A673 (cell line): ENCODE results near the gene MTMR12. TPM values are rescaled to one million over a fixed set of nuclear protein-coding genes. Genes with fewer than 3 reads are reported as not detected.
"Not testable (repeated sequence)": the region's sequence is repeated elsewhere in the genome, so short reads cannot be mapped to it uniquely, and the experiment has no call there.

Source experiments
- BruUV-seq: library from RNA; stranded (reverse); fragments of 400-500 nt; replicated peaks from 2 replicates; lab custom pipeline; 2021; lab: Mats Ljungman, UMichigan
- CTCF ChIA-PET: fragments of 300-600 bp; sonication (Branson Sonifier 250); formaldehyde crosslinking; loops from one replicate; lab custom pipeline; 2022; ENCODE audit warnings: antibody characterized with exemption; lab: Charles Lee
- POLR2A ChIA-PET: fragments of 300-600 bp; sonication (Branson Sonifier 250); formaldehyde crosslinking; loops from one replicate; lab custom pipeline; 2022; ENCODE audit warnings: antibody characterized with exemption; ENCODE audit not compliant: low non-redundant PET; lab: Charles Lee
- DNase-seq: peaks from one replicate; pipeline ENCODE4 v3.0.0-alpha.2; 2015; ENCODE audit warnings: low spot score
- H3K27ac ChIP-seq: fragments of 200-600 bp; sonication (generic); 2 replicates; pipeline ENCODE4 v1.5.1; 2016; ENCODE audit warnings: mixed run types, low read depth, mild to moderate bottlenecking, mixed read lengths, antibody characterized with exemption, low read length; ENCODE audit not compliant: poor library complexity, severe bottlenecking
- H3K27me3 ChIP-seq: fragments of 200-600 bp; sonication (generic); replicated peaks from 2 replicates; pipeline ENCODE4 v1.6.1; 2017; ENCODE audit warnings: mixed run types, low read depth, mild to moderate bottlenecking, mixed read lengths, antibody characterized with exemption, low read length; ENCODE audit not compliant: insufficient read depth, poor library complexity
- H3K36me3 ChIP-seq: fragments of 200-600 bp; sonication (generic); 2 replicates; pipeline ENCODE4 v1.6.1; 2016; ENCODE audit warnings: mixed run types, mild to moderate bottlenecking, mixed read lengths, antibody characterized with exemption, low read length; ENCODE audit not compliant: insufficient read depth, poor library complexity, severe bottlenecking
- H3K4me1 ChIP-seq: fragments of 200-600 bp; sonication (generic); 2 replicates; pipeline ENCODE4 v1.6.1; 2017; ENCODE audit warnings: mixed run types, mild to moderate bottlenecking, mixed read lengths, antibody characterized with exemption, low read length; ENCODE audit not compliant: insufficient read depth, poor library complexity, severe bottlenecking
- H3K4me3 ChIP-seq: fragments of 200-600 bp; sonication (generic); 2 replicates; pipeline ENCODE4 v1.5.1; 2016; ENCODE audit warnings: low read depth, mixed run types, mild to moderate bottlenecking, mixed read lengths, low read length; ENCODE audit not compliant: poor library complexity, severe bottlenecking
- H3K9me3 ChIP-seq: fragments of 200-600 bp; sonication (generic); 2 replicates; pipeline ENCODE4 v1.6.1; 2016; ENCODE audit warnings: mixed run types, low read depth, mild to moderate bottlenecking, mixed read lengths, antibody characterized with exemption, low read length; ENCODE audit not compliant: poor library complexity, severe bottlenecking
- EZH2 ChIP-seq: fragments of 200-600 bp; sonication (generic); IDR thresholded peaks from 2 replicates; pipeline ENCODE4 v1.6.1; 2017; ENCODE audit warnings: borderline replicate concordance, low read depth, mild to moderate bottlenecking, mixed read lengths, antibody characterized with exemption, low read length; ENCODE audit not compliant: poor library complexity, severe bottlenecking
- intact Hi-C: fragments of 100-400 bp; cut with micrococcal nuclease; formaldehyde crosslinking; loops from one replicate; pipeline ENCODE4 v1.10.0; 2022; ENCODE audit not compliant: unreplicated experiment
- total RNA-seq: library from RNA; stranded (reverse); gene quantifications from 2 replicates; pipeline ENCODE4 v1.2.3, GENCODE V29; 2021
- TF ChIP-seq, protein P1 (sequence below): fragments of 300-800, 200-600 bp; sonication (generic); conservative IDR thresholded peaks from 2 replicates; pipeline ENCODE4 v1.5.1; 2017; ENCODE audit warnings: low read depth, mild to moderate bottlenecking, antibody characterized with exemption, low read length, moderate library complexity, mixed read lengths

Gene MTMR12
- total RNA-seq, 1 experiment from 2014 or later = 35.8 TPM

DNA sequence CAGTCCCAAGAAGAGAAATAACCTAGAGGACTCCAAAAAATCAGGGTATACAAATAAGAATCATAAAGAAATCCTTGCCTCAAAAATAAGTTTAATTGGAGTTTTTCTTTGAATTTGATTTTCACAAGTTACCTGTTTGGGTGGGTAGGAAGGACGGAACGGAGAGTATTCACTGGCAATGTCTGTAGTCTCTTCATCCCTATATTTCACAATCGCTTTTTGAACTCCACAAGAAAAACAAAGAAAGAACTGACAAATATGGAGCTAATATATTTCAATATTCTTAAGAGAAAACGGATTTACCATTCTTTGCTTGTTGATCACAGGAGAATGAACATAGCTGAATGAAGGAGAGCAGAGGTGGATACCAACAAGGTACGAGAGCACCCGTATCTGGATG lies 30.1 kb downstream of the MTMR12 start:
- no peaks in the 10 kb centered on the region for H3K9me3 ChIP-seq
- no peak overlapping the region for H3K4me3 ChIP-seq
- BruUV-seq = no TSS peak
- H3K4me1 ChIP-seq = peaks cover 5% of the 10 kb centered on the region
- no peaks in the 10 kb centered on the region for H3K36me3 ChIP-seq
- TF ChIP-seq EZH2 = no peak
- TF ChIP-seq, protein P1, sequence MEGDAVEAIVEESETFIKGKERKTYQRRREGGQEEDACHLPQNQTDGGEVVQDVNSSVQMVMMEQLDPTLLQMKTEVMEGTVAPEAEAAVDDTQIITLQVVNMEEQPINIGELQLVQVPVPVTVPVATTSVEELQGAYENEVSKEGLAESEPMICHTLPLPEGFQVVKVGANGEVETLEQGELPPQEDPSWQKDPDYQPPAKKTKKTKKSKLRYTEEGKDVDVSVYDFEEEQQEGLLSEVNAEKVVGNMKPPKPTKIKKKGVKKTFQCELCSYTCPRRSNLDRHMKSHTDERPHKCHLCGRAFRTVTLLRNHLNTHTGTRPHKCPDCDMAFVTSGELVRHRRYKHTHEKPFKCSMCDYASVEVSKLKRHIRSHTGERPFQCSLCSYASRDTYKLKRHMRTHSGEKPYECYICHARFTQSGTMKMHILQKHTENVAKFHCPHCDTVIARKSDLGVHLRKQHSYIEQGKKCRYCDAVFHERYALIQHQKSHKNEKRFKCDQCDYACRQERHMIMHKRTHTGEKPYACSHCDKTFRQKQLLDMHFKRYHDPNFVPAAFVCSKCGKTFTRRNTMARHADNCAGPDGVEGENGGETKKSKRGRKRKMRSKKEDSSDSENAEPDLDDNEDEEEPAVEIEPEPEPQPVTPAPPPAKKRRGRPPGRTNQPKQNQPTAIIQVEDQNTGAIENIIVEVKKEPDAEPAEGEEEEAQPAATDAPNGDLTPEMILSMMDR = no peak
- intact Hi-C loops = no loop called here
- POLR2A ChIA-PET = no interaction called here
- H3K27ac ChIP-seq = no peak overlapping the region
- DNase-seq = no peak
- CTCF ChIA-PET = no interaction called here
- H3K27me3 ChIP-seq = no peaks in the 10 kb centered on the region

DNA sequence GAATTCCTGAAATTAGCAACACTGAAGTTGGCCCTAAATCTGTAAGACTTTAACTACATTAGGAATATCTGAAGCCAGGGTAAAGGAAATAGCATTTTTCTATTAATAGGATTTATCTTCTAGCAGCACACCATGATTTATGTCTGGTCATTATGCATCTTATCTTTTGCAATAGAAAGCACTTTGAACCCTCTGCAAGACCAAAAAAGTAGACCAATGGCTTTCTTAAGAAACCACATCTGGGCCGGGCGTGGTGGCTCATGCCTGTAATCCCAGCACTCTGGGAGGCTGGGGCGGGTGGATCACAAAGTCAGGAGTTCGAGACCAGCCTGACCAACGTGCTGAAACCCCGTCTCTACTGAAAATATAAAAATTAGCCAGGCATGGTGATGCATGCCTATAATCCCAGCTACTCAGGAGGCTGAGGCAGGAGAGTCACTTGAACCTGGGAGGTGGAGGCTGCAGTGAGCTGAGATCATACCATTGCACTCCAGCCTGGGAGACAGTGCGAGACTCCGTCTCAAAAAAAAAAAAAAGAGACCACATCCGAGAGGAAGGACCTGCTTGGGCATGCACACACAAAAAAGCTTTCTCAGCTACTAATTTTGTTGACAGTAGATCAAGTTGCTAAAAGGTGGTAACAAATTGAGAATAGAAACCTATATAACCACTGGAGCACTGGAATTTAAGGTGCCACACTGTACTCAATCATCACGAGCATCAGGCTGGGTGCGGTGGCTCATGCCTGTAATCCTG lies 31.2 kb downstream of the MTMR12 start:
- H3K9me3 ChIP-seq, intact Hi-C loops, CTCF ChIA-PET, H3K36me3 ChIP-seq, H3K27me3 ChIP-seq, H3K27ac ChIP-seq, POLR2A ChIA-PET, DNase-seq, BruUV-seq, H3K4me1 ChIP-seq, H3K4me3 ChIP-seq: not testable (repeated sequence)

DNA sequence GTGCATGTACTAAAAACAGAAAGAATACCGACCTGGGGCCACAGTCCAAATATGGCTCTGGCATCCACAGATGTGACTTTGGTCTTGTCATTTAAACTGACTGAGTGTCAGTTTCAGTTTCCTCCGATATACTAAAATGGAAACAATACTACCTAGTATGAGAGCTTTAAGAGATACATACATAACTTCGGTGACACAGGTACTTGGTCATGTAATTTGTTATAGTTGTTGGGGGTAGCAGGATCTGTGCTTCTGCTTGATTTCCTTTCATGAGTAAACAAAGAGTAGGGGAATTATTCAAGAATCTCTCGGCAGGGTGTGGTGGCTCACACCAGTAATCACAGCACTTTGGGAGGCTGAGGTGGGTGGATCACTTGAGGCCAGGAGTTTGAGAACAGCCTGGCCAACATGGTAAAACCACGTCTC lies 32.1 kb downstream of the MTMR12 start:
- H3K9me3 ChIP-seq = no peaks in the 10 kb centered on the region
- BruUV-seq = no TSS peak
- no peak overlapping the region for H3K4me3 ChIP-seq
- intact Hi-C loops = no loop called here
- CTCF ChIA-PET = no interaction called here
- H3K4me1 ChIP-seq = peaks cover 15% of the 10 kb centered on the region
- no peak for TF ChIP-seq EZH2
- TF ChIP-seq, protein P1 = no peak
- no peak overlapping the region for H3K27ac ChIP-seq
- DNase-seq = no peak
- no peaks in the 10 kb centered on the region for H3K36me3 ChIP-seq
- POLR2A ChIA-PET = no interaction called here
- no peaks in the 10 kb centered on the region for H3K27me3 ChIP-seq

DNA sequence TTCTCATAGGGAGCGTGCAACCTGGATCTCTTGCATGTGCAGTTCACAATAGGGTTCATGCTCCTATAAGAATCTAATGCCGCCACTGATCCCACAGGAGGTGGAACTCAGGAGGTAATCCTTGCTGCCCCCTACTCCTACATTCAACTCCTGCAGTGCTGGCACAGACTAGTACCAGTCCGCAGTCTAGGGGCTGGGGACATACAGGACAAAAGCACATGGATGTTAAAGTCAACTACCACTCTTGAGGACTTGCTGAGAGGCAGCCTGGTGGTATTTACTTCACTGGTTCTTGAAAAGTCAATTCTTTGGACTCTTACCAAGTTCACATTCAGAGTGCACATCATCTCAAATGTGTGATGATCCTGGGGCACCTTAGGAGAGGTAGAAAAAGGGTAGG lies 33.0 kb downstream of the MTMR12 start:
- BruUV-seq = no TSS peak
- POLR2A ChIA-PET = no interaction called here
- Histone ChIP-seq H3K4me3 (no peak overlapping the region), H3K36me3 (peaks cover 4% of the 10 kb centered on the region), H3K9me3 (no peaks in the 10 kb centered on the region), H3K27ac (no peak overlapping the region), H3K27me3 (no peaks in the 10 kb centered on the region), H3K4me1 (peaks cover 15% of the 10 kb centered on the region)
- CTCF ChIA-PET = no interaction called here
- no peak for DNase-seq
- intact Hi-C loops = no loop called here
- TF ChIP-seq EZH2 = no peak
- TF ChIP-seq, protein P1 = no peak
